Urothelium cell line (cell line): ENCODE measurements around the gene CELSR1.

Source experiments
- DNase-seq: peaks from one replicate; pipeline ENCODE4 v3.0.0; 2011; ENCODE audit warnings: low spot score, mixed read lengths
- FAIRE-seq: peaks from 2 replicates; lab custom pipeline; 2011; peaks lifted over from hg19 to GRCh38; lab: Jason Lieb, UNC

The CELSR1 gene

DNA sequence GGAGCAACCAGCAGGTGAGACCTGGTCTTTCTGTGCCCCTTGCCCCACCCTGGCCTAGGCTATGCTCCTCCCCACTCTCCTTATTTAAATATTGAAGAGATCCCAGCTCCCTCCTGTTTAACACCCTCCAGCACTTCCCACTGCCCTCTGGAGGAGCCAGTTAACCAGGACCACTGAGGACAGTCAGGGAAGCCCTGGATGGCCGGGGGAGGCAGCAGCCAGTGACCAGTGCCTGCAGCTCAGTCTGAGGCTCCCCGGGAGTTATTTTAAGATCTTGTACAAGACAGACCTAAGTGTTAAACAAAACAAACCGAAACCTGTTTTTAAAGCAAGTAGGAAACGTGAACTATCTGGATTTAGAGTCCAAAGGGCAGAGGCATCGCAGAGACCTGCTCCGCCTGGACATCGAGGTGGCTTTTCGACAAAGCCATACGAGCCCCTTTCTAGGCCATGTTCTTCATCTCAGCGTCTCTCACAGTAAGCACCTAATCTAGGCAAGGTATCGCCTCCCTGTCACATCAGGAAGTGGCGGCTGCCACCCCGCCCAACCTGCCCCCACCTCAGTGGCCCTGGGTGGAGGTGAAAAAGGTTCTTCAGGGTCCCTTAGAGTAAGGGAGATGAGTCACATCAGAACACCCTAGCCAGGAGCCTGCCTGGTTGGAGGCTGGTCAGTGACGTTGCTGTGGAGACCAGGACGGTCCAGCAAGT lies 166.7 kb downstream of the CELSR1 start:
- FAIRE-seq (no peak), DNase-seq (no peak)

DNA sequence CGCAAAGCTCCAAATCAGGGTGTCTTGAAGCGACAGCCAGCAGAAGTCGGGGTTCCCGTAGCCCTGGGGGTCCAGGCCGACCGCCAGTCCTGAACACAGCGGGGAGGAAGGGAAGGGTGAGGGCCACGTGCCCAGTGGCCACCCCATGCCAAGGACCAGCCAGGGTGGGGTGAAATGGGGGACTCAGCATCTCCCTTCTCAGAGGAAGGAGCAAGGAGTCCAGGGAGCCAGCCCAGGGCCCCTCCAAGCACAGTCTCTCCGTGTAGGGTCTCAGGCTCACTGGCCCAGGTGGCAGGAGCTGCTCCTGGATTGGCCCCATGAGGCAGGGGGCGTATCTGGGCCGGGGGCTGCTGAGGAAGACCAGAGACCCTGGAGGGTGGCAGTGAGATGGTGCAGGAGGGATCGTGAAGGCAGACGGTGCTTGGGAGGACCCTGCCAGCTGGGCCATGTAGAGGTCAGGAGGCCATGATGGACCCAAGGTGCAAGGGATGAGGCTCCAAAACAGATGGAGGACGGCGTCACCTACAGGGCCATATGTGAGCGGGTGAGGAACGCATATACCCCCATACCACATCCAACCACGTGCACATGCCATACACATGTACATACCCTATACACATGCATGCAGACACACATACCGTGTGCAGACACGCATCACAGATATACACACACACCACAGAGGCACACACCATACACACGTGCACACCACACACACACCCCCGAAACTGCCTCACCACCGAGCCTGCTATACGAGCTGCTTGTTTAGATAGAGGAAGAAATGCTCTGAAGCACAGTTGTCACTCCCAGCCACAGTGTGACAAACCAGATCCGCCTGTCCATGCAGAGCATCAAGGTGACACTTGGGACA lies 167.5 kb downstream of the CELSR1 start:
- DNase-seq, result no peak
- FAIRE-seq, result peak; percentile 97

DNA sequence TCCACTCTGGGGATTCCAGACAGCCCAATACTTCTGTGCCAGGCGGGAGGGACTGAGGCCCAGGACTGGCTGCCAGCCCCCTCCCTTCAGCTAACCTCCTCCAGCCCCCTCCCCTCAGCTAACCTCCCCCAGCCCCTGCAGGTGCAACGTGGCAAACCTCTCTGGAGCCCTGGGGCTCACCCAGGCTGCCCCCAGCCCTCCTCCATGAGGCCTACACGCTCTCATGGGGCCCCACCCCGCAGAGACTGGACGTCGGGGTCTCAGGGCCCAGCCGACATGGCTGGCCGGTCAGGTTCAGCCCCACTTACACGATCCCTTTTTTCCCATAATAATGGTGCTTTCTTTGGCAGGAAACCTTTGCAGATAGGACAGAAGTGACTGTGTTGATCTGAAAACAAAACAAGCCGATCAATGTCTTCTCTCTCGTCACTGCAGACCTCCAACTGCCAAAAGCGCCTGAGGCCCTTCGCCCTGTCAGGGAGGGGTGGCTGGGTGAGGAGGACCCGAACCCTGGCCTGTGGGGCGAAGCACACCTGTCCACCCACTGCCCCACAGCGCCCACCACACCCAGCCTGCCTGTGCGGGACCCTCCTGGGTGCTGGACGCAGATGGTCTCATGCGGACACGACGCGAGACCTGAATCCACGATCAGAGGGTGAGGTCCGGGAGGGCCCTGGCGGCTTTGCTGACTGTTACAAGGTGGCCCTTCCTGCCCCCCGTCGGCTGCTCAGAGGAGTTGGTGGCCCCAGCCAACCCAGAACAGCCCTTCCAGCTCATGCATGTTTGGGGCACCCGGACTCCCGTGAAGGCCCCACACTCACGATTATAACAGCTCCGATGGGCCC lies 168.3 kb downstream of the CELSR1 start:
- no peak for DNase-seq
- no peak for FAIRE-seq

DNA sequence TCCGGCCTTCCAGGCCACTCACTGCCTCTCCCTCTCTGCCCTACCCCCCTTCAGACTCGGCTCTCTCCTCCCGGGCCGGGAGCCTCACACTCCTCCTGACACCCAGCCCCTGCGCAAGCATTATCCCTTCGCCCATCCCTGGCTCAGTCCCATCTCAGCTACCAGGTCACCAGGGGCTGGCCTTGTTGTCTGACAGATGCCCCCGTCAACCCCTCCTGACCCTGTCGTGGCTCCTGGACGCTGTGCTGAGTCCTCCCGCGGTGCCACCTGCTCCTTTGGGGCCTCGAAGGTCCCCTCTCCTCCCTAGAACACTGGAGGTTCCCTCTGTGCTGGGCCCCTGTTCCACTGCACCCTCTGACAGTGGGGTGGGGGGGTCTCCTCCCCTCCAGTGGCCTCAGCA lies 169.0 kb downstream of the CELSR1 start:
- FAIRE-seq, result no peak
- no peak for DNase-seq

DNA sequence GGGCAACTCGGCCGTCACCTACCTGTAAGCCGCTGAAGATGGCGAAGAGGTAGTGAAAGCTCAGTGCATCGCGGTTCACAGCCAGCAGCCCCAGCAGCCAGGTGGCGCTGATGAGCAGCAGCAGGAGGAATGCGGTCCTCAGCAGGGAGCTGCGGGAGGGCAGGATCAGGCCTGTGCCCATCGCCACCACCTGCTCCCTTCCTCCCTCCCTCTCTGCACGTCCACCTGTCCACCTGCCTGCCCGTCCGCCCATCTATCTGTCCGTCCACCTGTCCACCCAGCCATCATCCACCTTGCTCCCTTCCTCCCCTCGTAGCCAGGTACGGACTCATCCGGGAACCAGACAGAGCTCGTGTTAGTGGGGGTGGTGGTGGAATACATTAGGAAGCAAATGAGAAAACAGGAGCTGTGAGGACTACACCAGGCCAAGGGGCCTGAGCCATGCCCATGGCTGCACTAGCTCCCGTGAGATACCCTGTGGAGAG lies 169.7 kb downstream of the CELSR1 start:
- DNase-seq (peak; percentile 91), FAIRE-seq (peak; percentile 96)

DNA sequence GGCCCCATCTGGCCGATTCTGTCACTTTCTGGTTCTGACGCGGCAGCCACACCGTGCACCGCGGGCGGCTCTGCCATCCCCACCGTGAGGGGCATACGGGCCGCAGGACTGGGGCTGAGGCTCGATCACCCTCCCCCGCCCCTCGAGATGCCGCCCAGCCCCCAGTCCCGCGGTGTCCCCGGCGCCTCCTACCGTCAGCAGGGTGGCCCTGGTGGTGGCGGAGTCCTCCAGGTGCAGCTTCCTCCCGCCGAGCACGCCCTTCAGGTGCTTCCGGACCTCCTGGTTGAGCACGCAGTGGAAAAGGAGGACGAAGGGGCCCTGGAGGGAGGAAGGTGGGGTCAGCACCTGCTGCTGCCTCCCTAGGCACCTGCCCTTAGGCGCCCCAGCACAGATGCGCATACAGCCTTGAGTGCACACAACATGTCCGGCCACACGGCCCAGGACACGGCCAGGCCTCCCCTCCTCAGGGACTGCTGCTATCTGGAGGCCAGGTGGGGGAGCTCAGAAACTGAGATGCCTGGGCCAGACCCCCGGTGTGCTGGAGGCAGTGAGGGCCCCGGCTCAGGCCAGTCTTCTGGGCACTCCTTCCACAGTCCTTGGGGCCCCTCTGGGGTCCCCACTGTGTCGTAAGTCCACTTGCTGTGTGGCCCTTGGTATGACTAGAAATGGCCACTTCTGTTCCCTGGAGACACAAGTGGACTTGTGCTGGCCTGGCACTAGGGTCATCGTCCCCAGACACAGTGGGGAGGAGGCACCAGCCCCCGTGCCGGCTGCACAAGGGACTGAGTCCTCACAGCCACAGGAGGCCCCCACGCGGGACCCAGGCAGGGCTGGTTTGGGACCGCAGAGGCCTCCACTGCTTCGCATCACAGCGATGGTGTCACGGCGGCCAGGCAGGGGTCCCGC lies 170.4 kb downstream of the CELSR1 start:
- DNase-seq (no peak), FAIRE-seq (no peak)

DNA sequence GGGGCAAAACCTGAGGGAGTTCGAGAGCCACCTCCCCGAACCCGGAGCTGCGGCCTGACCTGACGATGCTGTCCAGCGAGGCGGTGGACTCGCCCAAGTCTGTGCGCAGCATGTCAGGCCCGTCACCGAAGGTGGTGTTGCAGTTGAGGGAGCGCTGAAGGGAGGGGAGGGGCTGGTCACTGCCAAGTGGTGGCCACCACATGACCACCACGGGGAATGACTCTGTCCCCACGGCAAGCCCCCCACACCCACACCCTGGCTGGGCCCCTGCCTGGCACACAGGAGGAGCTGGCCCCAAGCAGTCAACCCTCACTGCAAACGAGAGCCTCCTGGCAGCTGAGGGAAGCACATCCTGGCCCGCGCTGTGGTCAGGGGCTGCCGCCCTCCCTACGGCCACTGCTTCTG lies 171.1 kb downstream of the CELSR1 start:
- DNase-seq (no peak), FAIRE-seq (no peak)

DNA sequence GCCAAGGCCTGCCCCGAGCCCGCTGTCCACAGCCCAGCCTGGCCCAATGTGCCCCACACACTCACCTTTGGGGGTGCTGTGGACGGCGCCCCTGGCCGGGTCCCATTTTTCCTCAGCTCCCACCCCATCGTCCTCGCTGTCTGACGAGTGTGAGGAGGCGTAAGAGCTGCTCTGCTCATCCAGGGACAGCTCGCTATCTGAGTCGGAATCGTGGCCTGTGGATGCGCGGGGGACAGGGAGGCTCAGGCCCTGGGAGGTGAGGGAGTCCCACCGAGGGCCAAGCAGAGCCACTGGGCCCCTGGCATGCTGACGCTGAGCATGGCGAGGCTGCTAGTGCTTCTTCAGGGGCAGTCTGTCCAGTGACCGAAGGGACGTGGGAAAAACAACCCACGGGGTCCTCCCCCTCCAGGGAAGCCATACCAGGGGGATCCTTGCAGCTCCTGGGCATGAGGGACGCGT lies 172.2 kb downstream of the CELSR1 start:
- DNase-seq, result no peak
- no peak for FAIRE-seq

DNA sequence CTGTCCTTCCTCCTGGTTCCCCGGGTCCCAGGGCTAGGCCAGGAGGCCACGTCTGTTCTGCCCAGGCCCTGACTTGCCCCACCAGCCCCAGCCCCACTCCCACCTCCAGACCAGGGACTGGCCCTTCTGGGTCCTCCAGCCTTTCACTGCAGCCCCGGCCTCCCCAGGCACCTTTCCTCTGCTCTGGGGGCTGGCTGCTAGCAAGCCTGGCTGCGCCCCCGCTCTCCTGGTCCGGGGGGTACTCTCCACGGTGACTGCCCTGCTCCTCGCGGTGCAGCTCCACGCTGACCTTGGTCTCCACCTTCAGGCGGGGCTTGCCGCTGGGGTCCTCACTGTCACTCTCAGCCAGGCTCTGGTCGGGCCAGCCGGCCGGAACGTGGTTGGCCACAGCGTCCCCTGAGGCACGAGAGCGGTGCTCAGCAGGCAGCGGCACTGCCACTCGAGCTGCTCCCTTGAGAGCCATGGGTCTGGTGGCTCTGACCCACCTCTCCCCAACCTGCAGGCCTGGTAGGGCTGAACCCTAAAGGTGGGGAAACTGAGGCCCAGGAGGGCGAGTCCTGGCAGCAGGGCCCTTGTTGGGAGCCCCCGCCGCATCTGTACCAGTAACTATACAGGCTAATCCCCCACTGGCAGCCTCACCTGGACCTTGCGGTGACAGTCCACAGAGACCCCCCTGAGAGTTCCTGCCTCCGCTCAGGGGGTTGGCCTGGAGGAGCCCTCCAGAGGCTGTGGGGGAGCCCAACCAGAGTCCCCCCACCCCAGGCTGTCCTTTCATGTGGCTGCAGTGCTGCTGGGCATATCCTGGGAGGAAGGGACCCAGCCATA lies 172.9 kb downstream of the CELSR1 start:
- DNase-seq, result no peak
- no peak for FAIRE-seq

DNA sequence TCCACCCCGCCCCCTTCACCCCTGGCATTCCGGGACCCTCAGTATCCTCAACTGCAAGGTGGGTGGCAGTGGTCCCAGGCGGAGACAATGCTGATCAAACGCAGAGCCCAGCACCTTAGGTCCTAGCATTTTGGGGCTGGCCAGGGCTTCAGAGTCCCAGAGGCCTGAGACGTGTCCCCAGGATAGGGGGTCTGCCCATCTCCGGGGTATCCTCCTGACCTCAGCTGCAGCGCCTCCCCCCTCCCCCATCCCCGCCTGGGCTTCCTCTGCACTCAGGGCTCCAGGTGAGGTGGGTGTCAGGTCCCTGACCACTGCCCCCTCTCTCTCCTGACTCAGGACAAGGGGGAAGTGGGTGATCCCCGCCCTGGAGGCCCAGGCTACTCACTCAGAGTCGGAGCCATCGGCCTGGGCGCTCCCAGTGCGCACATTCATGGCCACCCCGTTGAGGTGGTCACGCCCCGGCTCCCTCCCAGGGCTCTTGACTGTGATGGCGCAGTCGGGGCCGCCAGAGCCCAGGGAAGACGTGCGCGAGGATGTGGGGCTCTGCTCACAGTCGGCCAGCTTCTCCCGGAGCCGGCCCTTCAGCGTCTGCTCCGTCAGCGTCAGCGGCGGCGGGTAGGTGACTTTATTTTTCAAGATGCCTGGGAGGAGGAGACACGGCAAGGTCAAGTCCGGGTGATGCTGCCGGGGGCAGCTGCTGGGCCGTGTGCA lies 173.7 kb downstream of the CELSR1 start:
- DNase-seq (no peak), FAIRE-seq (no peak)

DNA sequence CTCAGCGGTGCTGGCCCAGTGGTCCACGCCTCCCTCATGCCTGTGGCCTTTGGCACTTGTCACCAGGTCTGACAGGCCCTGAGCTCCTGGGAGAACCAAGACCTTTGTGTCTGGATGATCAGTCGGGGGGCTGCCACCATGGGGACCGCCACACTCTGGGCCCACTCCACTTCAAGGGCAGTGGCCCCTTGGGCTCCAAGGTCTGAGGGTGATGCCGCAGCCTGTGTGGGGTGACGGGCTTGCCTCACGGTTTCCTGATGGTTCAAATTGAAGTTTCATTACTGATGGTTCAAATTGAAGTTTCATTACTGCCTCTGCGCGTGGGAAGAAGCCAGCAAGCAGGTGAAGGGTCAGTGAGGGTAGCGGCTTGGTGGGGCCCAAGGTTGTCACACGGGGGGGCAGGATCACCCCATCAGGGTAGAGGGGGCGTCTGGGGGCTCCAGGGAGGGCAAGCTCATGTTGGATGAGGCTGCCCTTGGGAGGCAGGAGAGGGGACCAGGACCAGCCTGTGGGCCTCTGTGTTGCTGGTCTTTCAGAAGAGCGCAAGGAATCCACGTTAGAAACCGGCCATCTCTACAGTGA lies 174.4 kb downstream of the CELSR1 start:
- FAIRE-seq, result no peak
- no peak for DNase-seq

DNA sequence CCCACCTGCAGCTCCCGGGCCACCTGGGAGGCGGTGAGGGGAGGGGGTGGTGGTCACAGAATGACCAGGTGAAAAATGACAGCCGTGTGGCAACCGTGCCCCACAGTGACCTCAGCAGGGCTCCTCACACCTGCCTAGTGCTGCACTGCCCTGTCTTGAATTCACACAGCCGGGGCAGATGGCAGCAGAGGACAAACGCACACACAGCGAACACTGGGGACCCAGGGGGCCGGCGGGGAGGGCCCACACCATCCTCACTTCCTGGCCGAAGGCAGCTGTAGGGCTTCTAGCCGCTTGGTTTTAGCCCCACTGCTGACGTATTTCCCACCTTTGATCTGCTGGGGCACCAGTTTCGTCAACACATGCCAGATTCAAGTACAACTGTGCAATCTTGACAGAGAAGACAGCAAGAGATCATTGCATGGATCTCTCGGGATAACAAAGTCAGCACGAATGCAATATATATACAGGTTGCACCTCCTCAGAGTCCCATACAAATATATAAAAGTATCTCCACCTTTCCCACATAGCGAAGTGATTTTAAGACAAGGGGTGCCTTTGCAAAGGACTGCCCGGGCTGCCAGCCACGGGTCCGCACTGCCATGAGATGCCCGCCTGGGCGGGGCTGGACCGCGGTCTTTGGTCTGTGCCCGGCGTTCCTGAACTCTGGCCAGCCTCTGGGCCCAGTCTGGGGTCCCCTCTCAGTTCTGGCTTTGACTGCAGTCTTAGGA lies 175.1 kb downstream of the CELSR1 start:
- FAIRE-seq (no peak), DNase-seq (no peak)

DNA sequence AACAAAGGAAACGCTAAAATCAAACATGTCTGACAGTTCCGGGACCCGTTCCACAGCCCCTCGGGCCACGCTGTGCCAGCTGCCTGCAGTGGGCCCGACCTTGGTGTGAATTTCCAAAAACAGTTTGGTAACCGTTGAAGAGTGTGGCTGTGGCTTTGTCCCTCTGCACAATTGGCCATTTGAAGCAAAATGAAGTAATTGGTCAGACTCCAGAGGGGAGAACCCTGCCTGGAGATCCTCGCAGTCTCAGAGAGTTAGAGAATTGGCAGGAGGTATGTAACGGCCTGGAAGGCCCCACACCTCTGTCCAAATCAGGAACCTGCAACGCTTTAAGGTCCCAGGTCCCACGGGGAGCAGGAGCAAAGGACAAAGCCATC lies 175.6 kb downstream of the CELSR1 start:
- FAIRE-seq, result no peak
- DNase-seq, result no peak

DNA sequence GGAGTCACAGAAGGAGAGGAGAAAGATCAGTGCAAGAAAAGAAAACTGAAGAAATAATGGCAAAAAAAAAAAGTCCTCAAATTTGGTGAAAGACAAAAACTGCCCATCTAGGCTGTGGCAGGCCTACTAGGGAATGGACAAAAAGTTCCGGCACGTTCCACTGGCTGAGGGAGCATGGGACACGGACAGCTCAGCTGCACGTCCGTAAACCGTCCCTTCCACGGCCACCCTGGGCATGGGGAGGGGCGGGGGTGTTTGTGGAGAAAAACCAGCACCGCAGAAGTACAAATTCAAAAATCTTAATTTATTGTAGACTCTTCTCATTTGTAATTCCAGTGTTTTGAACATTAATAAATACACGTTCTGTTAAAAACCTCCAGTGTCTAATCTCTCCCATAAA lies 176.5 kb downstream of the CELSR1 start:
- DNase-seq, result no peak
- FAIRE-seq, result no peak

DNA sequence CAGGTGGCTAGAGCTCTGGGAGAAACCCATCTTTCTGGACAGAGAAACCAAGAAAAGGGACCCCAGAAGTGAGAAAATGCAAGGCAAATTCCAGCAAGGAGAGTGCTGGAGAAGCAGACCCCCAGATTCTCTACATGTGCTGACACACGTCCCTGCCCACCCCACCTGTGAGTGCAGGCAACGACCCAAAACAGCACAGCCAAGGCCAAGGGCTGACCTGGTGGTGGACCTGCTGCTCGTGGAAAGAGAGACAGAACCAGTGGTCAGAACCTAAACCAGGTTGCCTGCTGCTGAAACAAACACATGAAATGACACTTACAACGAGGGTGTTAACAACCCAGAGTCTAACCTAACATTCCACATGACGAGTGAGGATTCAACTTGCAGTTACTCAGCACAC lies 177.3 kb downstream of the CELSR1 start:
- DNase-seq, result no peak
- no peak for FAIRE-seq

DNA sequence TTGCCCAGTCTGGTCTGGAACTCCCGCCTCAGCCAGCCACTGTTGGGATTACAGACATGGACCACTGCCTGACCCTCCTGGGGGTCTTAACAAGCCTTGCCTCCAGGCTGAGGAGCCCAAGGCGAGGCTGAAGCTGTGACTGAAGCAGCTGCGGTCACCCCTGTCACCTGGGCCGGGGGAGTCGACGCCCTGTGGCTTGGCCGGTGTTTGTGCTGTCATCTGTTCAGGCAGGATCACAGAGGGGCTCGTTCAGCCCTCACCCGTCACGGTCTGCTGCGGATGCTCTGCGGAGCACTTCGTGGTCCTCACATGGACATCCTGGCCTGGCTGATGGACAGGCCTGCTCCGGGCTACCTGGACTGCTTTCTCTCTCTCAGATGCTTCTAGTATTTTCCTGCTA lies 178.1 kb downstream of the CELSR1 start:
- no peak for FAIRE-seq

DNA sequence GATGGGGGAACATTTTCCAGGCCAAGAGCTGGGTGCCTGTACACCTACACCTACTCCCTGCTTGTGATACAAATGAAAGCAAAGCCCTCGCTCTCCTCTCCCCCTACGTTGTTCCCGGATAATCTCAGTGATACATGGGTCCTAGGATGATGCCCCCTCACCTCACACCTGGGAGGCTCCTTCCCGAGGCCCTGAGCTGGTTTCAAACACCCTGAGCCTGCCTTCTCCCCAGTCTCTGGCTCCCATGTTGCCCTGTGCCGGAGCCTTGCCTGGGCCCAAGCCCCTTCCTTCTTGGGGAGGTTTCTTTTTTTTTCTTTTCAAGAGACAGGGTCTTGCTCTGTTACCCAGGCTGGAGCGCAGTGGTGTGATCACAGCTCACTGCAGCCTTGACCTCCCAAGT lies 178.7 kb downstream of the CELSR1 start:
- DNase-seq (no peak), FAIRE-seq (no peak)

More for the DNA sequence above, 178.1 kb downstream of the CELSR1 start:
- DNase-seq, result no peak
